Mesenchymal stem cell (in vitro differentiated cells and primary cell): ENCODE results near the gene SMIM20.

Experiments
- DNase-seq: peaks from one replicate; pipeline ENCODE4 v3.0.0-alpha.2; 2013
- H2AFZ ChIP-seq: one replicate; pipeline ENCODE4 v1.6.1; 2013; ENCODE audit warnings: low read depth, mild to moderate bottlenecking, control low read depth, inconsistent platforms, low read length, moderate library complexity
- H2AK5ac ChIP-seq: 2 replicates; pipeline ENCODE4 v1.6.1; 2013; ENCODE audit warnings: low read length, moderate library complexity, mild to moderate bottlenecking, inconsistent platforms; ENCODE audit not compliant: severe bottlenecking
- H2BK120ac ChIP-seq: one replicate; pipeline ENCODE4 v1.6.1; 2013; ENCODE audit warnings: low read depth, mild to moderate bottlenecking, inconsistent platforms, low read length, moderate library complexity
- H2BK12ac ChIP-seq, 2 experiments: one replicate each; pipeline ENCODE4 v1.6.1; 2013; ENCODE audit warnings: inconsistent platforms in 2 of 2, low read length in 2 of 2, mild to moderate bottlenecking in 2 of 2, moderate library complexity in 2 of 2, control low read depth in 1 of 2
- H2BK15ac ChIP-seq: one replicate; pipeline ENCODE4 v1.6.1; 2013; ENCODE audit warnings: mild to moderate bottlenecking, low read depth, inconsistent platforms; ENCODE audit not compliant: poor library complexity, severe bottlenecking
- H2BK5ac ChIP-seq: 2 replicates; pipeline ENCODE4 v1.6.1; 2013; ENCODE audit warnings: low read depth, mild to moderate bottlenecking, low read length, control low read depth, inconsistent platforms; ENCODE audit not compliant: poor library complexity, severe bottlenecking
- H3K14ac ChIP-seq, 2 experiments: one replicate each; pipeline ENCODE4 v1.6.1; 2013; ENCODE audit warnings: inconsistent platforms in 2 of 2, low read length in 2 of 2, control low read depth in 1 of 2, mild to moderate bottlenecking in 1 of 2, moderate library complexity in 1 of 2
- H3K18ac ChIP-seq, 2 experiments: one replicate each; pipeline ENCODE4 v1.6.1; 2013; ENCODE audit warnings: inconsistent platforms in 2 of 2, low read length in 2 of 2, control low read depth in 1 of 2, low read depth in 1 of 2, mild to moderate bottlenecking in 1 of 2
- H3K23ac ChIP-seq, 2 experiments: one replicate each; pipeline ENCODE4 v1.6.1; 2013; ENCODE audit warnings: inconsistent platforms in 2 of 2, low read length in 2 of 2, mild to moderate bottlenecking in 2 of 2, moderate library complexity in 2 of 2, control low read depth in 1 of 2
- H3K27ac ChIP-seq: 2 replicates; pipeline ENCODE4 v1.5.1; 2013; ENCODE audit warnings: mild to moderate bottlenecking, moderate library complexity, low read length, control low read depth, inconsistent platforms; ENCODE audit not compliant: poor library complexity, severe bottlenecking
- H3K27me3 ChIP-seq, 2 experiments: 2 replicates each; pipeline versions ENCODE4 v1.6.1 to v1.7.0; 2013; ENCODE audit warnings: low read length in 2 of 2, mild to moderate bottlenecking in 2 of 2, moderate library complexity in 2 of 2, control low read depth in 1 of 2, inconsistent platforms in 1 of 2; ENCODE audit not compliant: control insufficient read depth in 1 of 2, insufficient read depth in 1 of 2
- H3K36me3 ChIP-seq, 2 experiments: 2 replicates each; pipeline versions ENCODE4 v1.6.1 to v1.7.0; 2013; ENCODE audit warnings: low read length in 2 of 2, control low read depth in 1 of 2, inconsistent platforms in 1 of 2, low read depth in 1 of 2, mild to moderate bottlenecking in 1 of 2; ENCODE audit not compliant: insufficient read depth in 2 of 2, control insufficient read depth in 1 of 2
- H3K4ac ChIP-seq, 2 experiments: one replicate each; pipeline ENCODE4 v1.6.1; 2013; ENCODE audit warnings: inconsistent platforms in 2 of 2, low read length in 2 of 2, mild to moderate bottlenecking in 2 of 2, moderate library complexity in 2 of 2, control low read depth in 1 of 2, low read depth in 1 of 2
- H3K4me1 ChIP-seq: 2 replicates; pipeline ENCODE4 v1.6.1; 2013; ENCODE audit warnings: low read depth, low read length, control low read depth; ENCODE audit not compliant: control insufficient read depth, insufficient read depth
- H3K4me2 ChIP-seq: 2 replicates; pipeline ENCODE4 v1.6.1; 2013; ENCODE audit warnings: low read length, mild to moderate bottlenecking, inconsistent platforms; ENCODE audit not compliant: poor library complexity, severe bottlenecking
- H3K4me3 ChIP-seq, 2 experiments: 2 replicates each; pipeline versions ENCODE4 v1.5.1 to v1.7.0; 2013; ENCODE audit warnings: low read length in 2 of 2, mild to moderate bottlenecking in 2 of 2, control low read depth in 1 of 2, low read depth in 1 of 2; ENCODE audit not compliant: insufficient read depth in 1 of 2
- H3K79me1 ChIP-seq: replicated peaks from 2 replicates; pipeline ENCODE4 v1.6.1; 2013; ENCODE audit warnings: mild to moderate bottlenecking, control low read depth, low read length, inconsistent platforms; ENCODE audit not compliant: poor library complexity, severe bottlenecking
- H3K9ac ChIP-seq: 2 replicates; pipeline ENCODE4 v1.7.0; 2013; ENCODE audit warnings: mild to moderate bottlenecking, low read length, moderate library complexity
- H3K9me3 ChIP-seq: 2 replicates; pipeline ENCODE4 v1.7.0; 2013; ENCODE audit warnings: mild to moderate bottlenecking, low read length; ENCODE audit not compliant: control insufficient read depth
- H4K8ac ChIP-seq: one replicate; pipeline ENCODE4 v1.6.1; 2013; ENCODE audit warnings: inconsistent platforms, mild to moderate bottlenecking, low read length, moderate library complexity
- H4K91ac ChIP-seq: one replicate; pipeline ENCODE4 v1.6.1; 2013; ENCODE audit warnings: mild to moderate bottlenecking, low read length, inconsistent platforms
- WGBS: methylation state at CpG from one replicate; pipeline ENCODE4 v1.1.7; 2013; ENCODE audit warnings: mixed read lengths; 5-methylcytosine and 5-hydroxymethylcytosine counted together

Gene SMIM20

DNA sequence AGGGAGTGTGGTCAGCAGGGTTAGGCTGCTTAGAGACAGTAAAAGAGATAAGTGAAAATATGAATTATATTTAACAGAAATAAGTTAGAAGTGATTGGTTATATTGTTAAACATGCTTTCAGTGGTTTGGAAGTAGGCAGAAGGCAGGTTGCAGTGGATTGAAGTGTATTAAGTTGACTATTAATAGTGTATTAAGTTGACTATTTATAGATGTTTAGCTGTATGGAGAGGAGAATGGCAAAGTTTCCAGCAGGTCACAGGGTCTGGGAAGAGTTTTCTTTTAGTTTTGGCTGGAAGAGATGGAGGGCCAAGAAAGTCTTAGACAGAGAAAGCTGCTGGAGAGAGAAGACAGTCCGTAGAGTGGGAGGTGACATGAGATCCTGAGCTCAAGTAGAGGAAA is 7.9 kb downstream of the SMIM20 start:
- peaks cover 13 to 15% of the 10 kb centered on the region in 2 experiments for H3K36me3 ChIP-seq
- H3K27me3 ChIP-seq: no peaks in the 10 kb centered on the region
- no peak overlapping the region for H2BK5ac ChIP-seq
- H3K4ac ChIP-seq: no peak overlapping the region
- no peaks in the 10 kb centered on the region for H3K9me3 ChIP-seq
- H3K4me2 ChIP-seq: no peak overlapping the region
- no peak overlapping the region for H4K8ac ChIP-seq
- H3K27ac ChIP-seq: no peak overlapping the region
- no peak overlapping the region for H4K91ac ChIP-seq
- no peak overlapping the region for H2AK5ac ChIP-seq
- no peak overlapping the region for H2BK15ac ChIP-seq
- no peak overlapping the region for H2AFZ ChIP-seq
- 100% methylated on average over 1 of the region's 1 CpG for WGBS
- no peak overlapping the region for H3K14ac ChIP-seq
- H2BK12ac ChIP-seq: no peak overlapping the region
- H3K9ac ChIP-seq: no peak overlapping the region
- H3K4me3 ChIP-seq: no peak overlapping the region
- no peak for DNase-seq
- H3K18ac ChIP-seq: no peak overlapping the region
- H3K23ac ChIP-seq: no peak overlapping the region
- peaks cover 29% of the 10 kb centered on the region for H3K79me1 ChIP-seq
- no peaks in the 10 kb centered on the region for H3K4me1 ChIP-seq
- H2BK120ac ChIP-seq: no peak overlapping the region

DNA sequence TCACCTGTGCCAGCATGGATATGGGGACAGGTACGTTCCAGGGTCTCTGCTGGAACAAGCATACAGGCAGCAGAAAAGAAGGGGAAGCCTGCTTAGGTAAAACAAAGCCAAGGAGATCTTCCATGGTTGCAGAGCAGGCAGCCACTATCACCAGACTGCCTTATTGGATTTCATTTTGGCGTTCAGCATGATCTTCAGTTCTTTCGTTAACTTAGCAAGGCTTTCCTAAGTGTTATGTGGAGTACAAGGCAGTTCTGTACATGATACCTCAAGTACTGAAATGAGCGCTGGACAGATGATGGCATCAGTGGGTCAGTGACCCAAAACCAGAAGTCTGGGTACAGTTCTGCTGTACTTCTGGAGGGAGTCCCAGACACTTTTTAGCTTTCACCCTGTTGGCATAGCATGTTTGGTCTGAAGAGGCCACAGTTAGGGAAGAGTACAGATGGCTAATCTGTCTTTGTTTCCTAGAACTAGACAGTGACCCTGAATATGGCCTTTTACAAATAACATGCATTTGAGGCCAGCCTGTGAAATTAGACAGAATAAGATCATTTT is 8.9 kb downstream of the SMIM20 start:
- H3K27me3 ChIP-seq: no peaks in the 10 kb centered on the region
- no peak overlapping the region for H2AK5ac ChIP-seq
- no peak overlapping the region for H2AFZ ChIP-seq
- H2BK12ac ChIP-seq: no peak overlapping the region
- no peak overlapping the region for H2BK5ac ChIP-seq
- no peak overlapping the region for H3K4me3 ChIP-seq
- WGBS: 97% methylated on average over 4 of the region's 4 CpGs
- H3K79me1 ChIP-seq: peaks cover 27% of the 10 kb centered on the region
- no peak overlapping the region for H3K27ac ChIP-seq
- no peak overlapping the region for H2BK120ac ChIP-seq
- H3K9ac ChIP-seq: no peak overlapping the region
- H3K18ac ChIP-seq: no peak overlapping the region
- no peak overlapping the region for H3K4ac ChIP-seq
- H3K4me1 ChIP-seq: no peaks in the 10 kb centered on the region
- no peak overlapping the region for H3K14ac ChIP-seq
- H3K9me3 ChIP-seq: no peaks in the 10 kb centered on the region
- no peak overlapping the region for H4K91ac ChIP-seq
- DNase-seq: no peak
- peaks cover 13 to 15% of the 10 kb centered on the region in 2 experiments for H3K36me3 ChIP-seq
- H2BK15ac ChIP-seq: no peak overlapping the region
- H4K8ac ChIP-seq: no peak overlapping the region
- H3K4me2 ChIP-seq: no peak overlapping the region
- no peak overlapping the region for H3K23ac ChIP-seq

DNA sequence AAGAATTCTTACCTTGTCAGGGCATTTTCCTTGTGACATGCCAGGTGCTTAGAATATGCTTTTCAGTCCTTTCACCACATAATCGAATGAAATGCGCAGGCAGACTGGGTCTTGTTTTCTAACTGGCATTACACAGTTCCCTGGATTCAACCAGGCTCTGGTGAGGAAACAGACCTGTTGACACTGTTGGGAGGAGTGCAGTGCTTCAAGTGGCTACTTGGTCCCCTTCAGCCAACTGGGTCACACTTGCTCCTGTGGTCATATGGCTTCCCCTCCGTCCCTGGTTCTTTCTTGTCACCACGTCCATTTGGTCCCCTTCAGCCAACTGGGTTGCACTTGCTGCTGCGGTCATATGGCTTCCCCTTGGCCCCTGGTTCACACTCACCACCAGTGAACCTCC is 9.7 kb downstream of the SMIM20 start:
- Histone ChIP-seq H3K23ac (no peak overlapping the region), H3K36me3 (peaks cover 13 to 15% of the 10 kb centered on the region in 2 experiments), H2AFZ (no peak overlapping the region), H3K14ac (peak overlapping the region in 1 of 2 experiments; percentile 6), H2BK5ac (no peak overlapping the region), H2BK120ac (no peak overlapping the region), H3K4me3 (no peak overlapping the region), H3K4me2 (no peak overlapping the region), H3K4ac (no peak overlapping the region), H3K4me1 (no peaks in the 10 kb centered on the region), H2BK15ac (no peak overlapping the region), H3K9ac (no peak overlapping the region), H3K79me1 (peaks cover 27% of the 10 kb centered on the region), H4K91ac (no peak overlapping the region), H3K27ac (no peak overlapping the region), H3K9me3 (no peaks in the 10 kb centered on the region), H3K27me3 (no peaks in the 10 kb centered on the region), H2BK12ac (no peak overlapping the region), H2AK5ac (no peak overlapping the region), H3K18ac (no peak overlapping the region), H4K8ac (no peak overlapping the region)
- no peak for DNase-seq
- WGBS: 96% methylated on average over 4 of the region's 5 CpGs

DNA sequence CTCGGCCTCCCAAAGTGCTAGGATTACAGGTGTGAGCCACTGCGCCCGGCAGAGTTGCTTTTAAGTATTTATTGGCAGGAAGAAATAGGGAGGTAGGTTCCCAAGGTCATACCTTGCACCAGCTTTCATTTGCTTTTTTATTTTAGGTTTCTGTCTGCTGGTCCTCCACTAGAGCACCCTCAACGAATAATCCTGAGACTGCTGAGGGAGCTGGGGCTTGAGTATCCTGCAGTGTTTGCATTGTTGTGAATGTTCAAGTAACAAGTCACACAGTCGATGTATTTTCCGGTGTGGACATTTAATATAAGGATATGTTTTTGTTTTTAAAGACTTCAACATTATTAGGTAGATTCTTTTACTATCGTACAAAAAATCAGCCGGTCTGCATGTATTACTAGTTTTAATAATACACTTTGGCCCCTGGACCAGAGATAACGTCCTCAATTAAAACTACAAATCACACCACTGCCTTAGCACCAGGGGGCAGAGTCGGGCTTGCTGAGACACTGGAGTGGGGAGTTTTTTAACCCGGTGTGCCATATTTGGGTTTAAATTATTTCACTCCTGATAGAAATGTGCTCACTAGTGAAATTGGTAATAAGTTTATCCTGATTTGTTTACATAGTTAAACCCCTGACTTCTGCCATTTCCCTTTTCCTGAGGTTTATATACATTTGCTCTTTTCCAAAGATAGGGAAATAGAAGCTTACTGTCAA is 11.6 kb downstream of the SMIM20 start:
- Histone ChIP-seq H3K9me3 (no peaks in the 10 kb centered on the region), H2BK15ac (no peak overlapping the region), H3K79me1 (peaks cover 25% of the 10 kb centered on the region), H2BK120ac (no peak overlapping the region), H3K4me1 (no peaks in the 10 kb centered on the region), H3K27me3 (no peaks in the 10 kb centered on the region), H2AFZ (no peak overlapping the region), H3K4ac (no peak overlapping the region), H3K14ac (no peak overlapping the region), H4K91ac (no peak overlapping the region), H3K23ac (no peak overlapping the region), H3K36me3 (peaks cover 9 to 15% of the 10 kb centered on the region in 2 experiments), H3K27ac (no peak overlapping the region), H3K4me2 (no peak overlapping the region), H3K9ac (peak overlapping the region; percentile 31), H3K18ac (no peak overlapping the region), H2BK5ac (no peak overlapping the region), H3K4me3 (no peak overlapping the region), H2BK12ac (no peak overlapping the region), H2AK5ac (no peak overlapping the region), H4K8ac (no peak overlapping the region)
- DNase-seq: peak; percentile 38
- 83% methylated on average over 4 of the region's 11 CpGs for WGBS
